PC-3 (cell line): ENCODE data around the gene GDF15.

ENCODE experiments used
- EZH2phosphoT487 ChIP-seq: fragments of 300-600 bp; sonication (generic); IDR thresholded peaks from 2 replicates; pipeline ENCODE4 v1.6.1; 2018; ENCODE audit warnings: mild to moderate bottlenecking, antibody characterized with exemption, low read length, borderline replicate concordance
- TF ChIP-seq, protein P1 (sequence below): fragments of 300-600 bp; sonication (generic); conservative IDR thresholded peaks from 2 replicates; pipeline ENCODE4 v1.5.1; 2017; ENCODE audit warnings: antibody characterized with exemption, low read depth, mild to moderate bottlenecking, low read length

DNA sequence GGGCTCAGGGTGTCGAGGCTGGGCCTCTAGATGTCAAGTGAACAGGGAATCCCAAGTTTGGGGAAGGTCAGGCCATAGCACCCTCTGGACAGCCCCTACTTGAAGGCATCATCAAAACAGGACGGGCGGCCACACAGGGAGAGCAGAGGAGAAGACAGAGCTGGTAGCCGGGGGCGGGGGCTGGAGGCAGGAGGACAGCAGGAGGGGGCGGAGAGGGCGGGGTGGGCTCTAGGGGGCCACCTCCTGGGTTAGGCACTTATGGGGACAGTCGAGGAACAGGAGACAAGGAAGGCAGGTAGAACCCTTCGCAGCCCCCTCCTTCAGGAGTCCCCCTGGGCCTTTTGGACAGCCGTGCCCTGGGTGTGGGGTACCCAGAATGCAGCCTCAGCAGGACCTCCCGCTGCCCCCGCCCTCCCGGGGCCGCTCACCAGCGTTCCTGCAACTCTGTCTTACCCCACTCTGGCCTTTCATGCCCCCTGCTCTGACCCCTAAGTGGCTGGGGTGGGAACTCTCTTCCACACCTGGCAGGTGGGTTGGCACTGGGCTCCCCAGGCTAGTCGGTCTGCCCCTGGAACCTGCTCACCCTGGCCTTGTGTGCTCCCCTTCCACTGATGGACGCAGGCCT, 39.0 kb downstream of the GDF15 start:
- TF ChIP-seq, protein P1, sequence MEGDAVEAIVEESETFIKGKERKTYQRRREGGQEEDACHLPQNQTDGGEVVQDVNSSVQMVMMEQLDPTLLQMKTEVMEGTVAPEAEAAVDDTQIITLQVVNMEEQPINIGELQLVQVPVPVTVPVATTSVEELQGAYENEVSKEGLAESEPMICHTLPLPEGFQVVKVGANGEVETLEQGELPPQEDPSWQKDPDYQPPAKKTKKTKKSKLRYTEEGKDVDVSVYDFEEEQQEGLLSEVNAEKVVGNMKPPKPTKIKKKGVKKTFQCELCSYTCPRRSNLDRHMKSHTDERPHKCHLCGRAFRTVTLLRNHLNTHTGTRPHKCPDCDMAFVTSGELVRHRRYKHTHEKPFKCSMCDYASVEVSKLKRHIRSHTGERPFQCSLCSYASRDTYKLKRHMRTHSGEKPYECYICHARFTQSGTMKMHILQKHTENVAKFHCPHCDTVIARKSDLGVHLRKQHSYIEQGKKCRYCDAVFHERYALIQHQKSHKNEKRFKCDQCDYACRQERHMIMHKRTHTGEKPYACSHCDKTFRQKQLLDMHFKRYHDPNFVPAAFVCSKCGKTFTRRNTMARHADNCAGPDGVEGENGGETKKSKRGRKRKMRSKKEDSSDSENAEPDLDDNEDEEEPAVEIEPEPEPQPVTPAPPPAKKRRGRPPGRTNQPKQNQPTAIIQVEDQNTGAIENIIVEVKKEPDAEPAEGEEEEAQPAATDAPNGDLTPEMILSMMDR: no peak
- TF ChIP-seq EZH2phosphoT487: no peak
